GM21381 (cell line): ENCODE measurements around the gene MPZL1.
"Not testable (repeated sequence)": the region's sequence is repeated elsewhere in the genome, so short reads cannot be mapped to it uniquely, and the experiment has no call there.

Experiments
- ATAC-seq: cut with Tn5 transposase; IDR thresholded peaks from one replicate; pipeline ENCODE4 v1.9.1; 2021; ENCODE audit warnings: mild to moderate bottlenecking, moderate library complexity; ENCODE audit not compliant: unreplicated experiment

MPZL1 gene

GRCh38 chr1:167717351-167717750 lies 4.4 kb upstream of the MPZL1 start:
- ATAC-seq: no peak

DNA sequence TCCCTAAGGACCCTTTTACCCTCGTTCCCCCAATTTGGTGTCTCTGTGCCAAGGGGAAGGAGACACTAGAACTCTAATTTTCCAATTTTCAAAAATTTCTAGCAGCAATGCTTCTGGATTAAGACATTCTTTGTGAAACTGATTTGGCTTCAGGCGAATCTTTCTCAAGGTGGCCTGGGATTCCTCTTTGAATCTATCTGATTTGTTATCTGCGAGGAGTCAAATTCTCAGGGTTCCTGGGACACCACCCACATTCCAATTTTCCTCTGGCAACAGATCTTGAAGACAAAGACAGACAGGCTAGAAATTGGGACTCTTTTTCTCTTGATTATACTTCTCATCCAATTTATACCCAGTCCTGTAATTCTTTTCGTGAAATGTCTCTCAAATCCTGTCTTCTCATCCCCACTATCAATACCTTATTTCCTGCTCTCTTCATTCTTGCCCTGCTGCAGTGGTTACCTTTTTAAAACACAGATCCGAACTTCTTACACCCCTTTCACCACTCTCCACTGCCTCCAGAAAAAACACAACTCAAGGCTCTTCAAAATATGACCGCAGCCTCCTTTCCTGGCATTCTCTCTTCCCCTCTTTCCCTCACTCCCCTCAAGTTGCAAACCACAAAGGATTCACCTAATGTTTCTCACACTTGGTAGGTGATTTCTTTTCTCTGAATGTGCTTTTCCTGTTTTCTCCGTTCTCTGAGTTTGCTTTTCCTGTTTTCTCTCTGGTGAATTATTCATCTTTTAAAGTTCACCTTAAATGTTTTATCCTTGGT lies 2.7 kb upstream of the MPZL1 start:
- ATAC-seq: no peak

DNA sequence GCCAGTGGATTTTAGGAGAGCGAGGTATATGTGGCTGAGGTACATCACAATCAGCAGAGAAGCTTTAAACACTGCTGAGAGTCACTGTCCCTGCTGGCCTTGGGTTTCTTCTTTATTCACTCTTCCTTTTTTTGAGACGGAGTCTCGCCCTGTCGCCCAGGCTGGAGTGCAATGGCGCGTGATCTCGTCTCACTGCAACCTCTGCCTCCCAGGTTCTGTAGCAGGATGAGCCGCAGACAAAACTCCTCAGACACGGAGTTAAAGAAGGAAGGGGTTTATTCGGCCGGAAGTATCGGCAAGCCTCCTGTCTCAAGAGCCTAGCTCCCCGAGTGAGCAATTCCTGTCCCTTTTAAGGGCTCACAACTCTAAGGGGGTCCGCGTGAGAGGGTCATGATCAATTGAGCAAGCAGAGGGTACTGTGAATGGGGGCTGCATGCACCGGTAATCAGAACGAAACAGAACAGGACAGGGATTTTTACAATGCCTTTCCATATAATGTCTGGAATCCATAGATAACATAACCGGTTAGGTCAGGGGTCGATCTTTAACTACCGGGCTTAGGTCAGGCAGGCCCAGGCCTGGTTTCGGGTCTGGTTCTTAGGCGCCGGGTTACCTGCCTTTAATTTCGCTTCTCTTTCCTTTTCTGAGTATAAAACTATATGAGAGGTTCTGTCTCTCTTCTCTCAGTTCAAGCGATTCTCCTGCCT lies 1.9 kb upstream of the MPZL1 start:
- not testable (repeated sequence) for ATAC-seq

GRCh38 chr1:167720965-167721616 lies 691 bp upstream of the MPZL1 start:
- ATAC-seq: no peak

- peak; percentile 19 for ATAC-seq
Measured at GRCh38 chr1:167722152-167722869, 529 bp downstream of the MPZL1 start.

- ATAC-seq: no peak
Measured at GRCh38 chr1:167722870-167723251, 1.1 kb downstream of the MPZL1 start.

DNA sequence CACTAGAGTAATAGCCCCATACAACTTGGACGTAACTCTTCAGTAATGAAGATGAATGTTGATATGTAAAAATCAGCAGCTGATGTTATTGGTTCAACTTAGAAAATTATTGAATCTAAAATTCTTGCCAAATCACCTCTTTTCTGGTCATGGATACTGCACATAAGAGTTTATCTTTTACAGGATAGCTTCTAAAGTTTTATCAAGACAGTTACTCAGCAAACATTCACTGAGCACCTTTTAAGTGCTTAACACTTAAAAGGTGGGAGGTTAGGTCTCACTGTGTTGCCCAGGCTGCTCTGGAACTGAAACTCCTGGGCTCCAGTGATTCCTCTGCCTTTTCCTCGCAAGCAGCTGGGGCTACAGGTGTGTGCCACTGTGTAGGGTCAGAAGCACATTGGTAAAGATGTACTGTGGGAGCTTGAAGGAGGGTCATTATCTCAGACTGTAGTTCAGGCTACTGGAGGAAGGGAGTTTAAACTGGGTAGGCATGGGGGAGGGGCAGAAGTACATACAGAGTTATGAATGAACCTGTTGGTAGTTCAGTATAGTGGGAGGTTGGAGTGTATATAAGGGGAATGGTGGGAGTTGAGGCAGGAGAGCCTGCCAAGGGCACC lies 2.0 kb downstream of the MPZL1 start:
- no peak for ATAC-seq

- ATAC-seq: no peak
Measured at GRCh38 chr1:167726008-167726407, 4.2 kb downstream of the MPZL1 start.

DNA sequence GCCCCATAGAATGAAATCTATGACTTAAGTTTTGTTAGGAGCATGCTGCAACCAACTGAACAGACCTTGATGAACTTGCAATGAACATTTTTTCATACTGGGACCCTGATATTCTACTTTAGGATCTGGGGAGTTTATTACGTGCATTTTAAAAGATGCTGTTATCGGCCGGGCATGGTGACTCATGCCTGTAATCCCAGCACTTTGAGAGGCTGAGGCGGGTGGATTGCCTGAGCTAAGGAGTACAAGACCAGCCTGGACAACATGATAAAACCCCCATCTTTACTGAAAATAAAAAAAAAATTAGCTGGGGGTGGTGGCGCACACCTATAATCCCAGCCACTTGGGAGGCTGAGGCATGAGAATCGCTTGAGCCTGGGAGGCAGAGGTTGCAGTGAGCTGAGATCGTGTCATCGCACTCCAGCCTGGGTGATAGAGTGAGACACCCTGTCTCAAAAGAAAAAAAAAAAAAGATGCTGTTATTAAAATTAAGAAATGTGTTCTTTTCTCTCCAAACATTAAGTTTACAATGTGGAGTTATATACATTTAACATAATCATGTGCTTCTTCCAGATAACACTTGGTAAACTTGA lies 7.1 kb downstream of the MPZL1 start:
- no peak for ATAC-seq

DNA sequence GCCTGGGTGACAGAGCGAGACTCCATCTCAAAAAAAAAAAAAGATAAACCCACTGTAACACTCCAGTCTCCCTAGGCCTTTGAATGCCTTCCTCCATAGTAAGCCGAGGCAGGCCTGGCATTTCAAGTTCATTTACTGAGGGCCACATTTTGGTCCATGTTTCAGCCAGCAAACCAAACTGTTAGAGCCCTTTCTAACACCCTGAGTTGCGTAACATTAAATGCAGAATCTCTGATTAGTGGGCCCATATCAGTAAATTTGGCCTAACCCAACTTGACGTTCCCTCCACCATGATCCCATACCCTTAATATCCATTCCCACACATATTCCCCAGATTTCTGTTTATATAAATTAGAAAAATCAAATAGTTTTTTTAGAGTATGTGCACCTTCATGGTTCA lies 12.4 kb downstream of the MPZL1 start:
- ATAC-seq: no peak

GRCh38 chr1:167734841-167735240 lies 13.1 kb downstream of the MPZL1 start:
- no peak for ATAC-seq

DNA sequence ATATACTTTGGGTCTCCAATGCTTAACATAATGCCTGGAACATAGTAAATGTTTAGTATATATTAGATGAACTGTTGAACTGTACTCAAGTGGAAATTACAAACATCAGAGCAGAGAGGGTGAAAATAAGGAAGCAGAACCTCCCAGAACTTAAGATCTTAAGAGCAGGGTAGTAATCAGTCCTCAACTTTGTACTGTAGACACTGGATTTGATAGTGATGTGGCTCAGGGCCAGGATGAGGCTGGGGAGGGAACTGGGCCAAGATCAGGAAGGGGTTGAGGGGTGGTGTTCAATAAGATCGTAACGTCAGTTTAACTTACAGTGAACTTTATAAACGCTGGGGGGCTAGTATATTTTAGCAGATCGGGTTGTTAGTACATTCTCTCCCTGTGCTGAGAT lies 15.4 kb downstream of the MPZL1 start:
- no peak for ATAC-seq

DNA sequence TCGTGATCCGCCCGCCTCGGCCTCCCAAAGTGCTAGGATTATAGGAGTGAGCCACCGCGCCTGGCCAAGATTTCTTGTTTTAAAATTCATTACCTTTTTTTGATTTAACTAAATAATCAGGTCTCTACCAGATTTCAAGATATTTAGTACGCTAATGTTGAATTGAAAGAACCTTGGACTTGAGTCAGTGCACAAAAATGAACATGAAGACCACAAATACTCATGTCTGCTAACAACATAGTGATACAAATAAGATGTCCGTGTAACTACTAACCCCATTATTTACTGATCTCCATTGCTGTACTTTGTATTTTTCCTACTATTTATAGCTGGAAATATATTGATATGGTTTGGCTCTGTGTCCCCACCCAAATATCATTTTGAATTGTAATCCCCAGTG lies 16.4 kb downstream of the MPZL1 start:
- ATAC-seq: no peak

DNA sequence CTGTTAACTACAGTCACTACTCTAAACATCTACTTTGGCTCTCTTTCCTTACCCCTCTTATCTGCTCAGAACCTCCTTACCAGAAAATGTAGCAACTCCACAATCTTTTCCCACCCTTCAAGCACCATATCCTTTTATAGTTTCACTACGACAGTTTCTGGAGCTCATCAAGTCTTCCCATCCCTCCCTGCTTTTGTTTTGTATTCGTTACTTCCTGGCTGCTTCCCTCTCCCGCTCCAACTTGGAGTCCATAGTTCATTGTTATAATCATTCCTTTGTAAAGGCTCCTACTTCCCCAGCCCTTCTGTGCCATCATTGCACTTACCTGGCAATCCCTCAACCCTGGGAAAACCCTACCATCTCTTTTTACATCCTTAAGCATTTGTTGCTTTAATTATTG lies 18.0 kb downstream of the MPZL1 start:
- no peak for ATAC-seq

- not testable (repeated sequence) for ATAC-seq
Measured at GRCh38 chr1:167741103-167741502, 19.3 kb downstream of the MPZL1 start.

- not testable (repeated sequence) for ATAC-seq
Measured at GRCh38 chr1:167742392-167743057, 20.7 kb downstream of the MPZL1 start.

GRCh38 chr1:167744901-167745300 lies 23.1 kb downstream of the MPZL1 start:
- ATAC-seq: no peak

- no peak for ATAC-seq
Measured at GRCh38 chr1:167746013-167746672, 24.4 kb downstream of the MPZL1 start.

- ATAC-seq: no peak
Measured at GRCh38 chr1:167746988-167747655, 25.3 kb downstream of the MPZL1 start.
